NCI-H1436 treated with DMSO at 0.1 percent for 48 hours (cell line): ENCODE measurements around the gene CTNNA2.

Experiments used
- DNase-seq: peaks from one replicate; lab custom pipeline; 2025; lab: John Stamatoyannopoulos, UW

The CTNNA2 gene

DNA sequence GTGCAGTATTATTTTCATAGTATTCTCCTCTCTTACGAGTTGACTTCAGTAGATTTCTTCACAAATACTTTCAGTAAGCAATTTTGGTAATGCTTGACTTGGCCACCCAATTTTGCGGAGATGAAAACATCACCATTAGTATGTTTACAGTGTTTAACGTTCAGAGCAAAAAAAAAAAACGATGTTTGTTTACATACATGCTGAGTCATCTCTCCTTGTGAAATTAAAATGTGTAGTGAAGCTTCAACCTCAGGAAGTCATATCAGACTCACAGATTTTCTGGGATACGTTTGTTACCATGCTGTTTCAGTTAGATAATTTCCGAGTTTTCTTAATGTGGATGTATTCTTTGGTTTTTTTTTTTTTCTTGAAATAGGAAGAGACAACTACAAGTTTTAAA is 100.1 kb downstream of the CTNNA2 start:
- no peak for DNase-seq

DNA sequence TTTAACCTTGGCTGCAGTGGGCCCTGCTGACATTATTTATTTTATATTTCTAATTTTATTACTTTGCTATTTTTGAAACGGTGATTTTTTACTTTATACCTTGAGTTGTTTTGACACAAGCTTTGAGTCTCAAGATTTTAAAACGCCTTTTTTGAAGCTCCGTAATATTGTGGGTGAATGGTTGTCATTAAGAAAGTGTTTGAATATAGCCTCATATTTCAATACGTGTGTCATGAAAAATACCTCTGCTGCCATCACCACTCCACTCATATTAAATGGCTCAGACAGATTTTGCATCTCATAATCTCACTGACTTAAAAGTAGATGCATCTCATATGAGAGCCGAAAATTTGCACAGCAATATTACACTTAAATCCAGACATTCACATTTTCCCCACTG is 106.6 kb downstream of the CTNNA2 start:
- DNase-seq = no peak

DNA sequence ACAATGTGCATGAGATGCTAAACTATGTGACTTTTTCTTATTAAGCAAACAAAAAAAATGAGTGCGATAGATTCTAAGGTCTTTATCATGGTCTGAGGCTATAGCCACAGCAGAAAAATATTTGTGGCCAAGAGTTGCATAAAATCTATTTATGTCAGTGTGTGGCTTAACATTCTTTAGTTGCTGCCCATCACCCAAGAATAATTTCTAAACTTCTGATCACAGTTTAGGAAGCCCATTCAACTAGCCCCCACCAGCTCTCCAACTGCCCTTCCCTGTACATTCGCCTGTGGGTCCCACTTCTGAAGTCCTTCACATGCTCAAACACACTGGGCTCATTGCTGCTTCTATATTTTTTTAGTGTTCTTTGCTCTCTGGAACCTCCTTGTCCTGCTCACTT is 107.1 kb downstream of the CTNNA2 start:
- DNase-seq = no peak

DNA sequence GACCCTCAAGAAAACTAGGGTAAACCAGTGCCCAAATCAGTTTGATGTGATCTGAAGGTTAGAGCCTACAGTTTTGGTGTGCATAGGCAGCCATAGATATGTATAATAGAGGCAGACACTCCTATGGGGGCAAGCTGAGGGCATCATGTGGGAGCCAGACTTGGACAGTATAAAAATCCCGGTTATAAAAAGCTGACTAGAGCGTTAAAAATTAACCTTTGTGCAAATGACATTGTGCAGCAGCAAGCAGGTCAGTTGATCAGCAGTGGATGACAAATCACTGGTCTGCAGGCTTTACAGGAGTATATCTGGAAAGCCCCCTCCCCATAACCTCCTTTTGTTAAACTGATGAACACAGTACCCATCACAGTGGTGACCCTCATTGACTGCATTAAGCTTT is 107.8 kb downstream of the CTNNA2 start:
- DNase-seq = no peak

DNA sequence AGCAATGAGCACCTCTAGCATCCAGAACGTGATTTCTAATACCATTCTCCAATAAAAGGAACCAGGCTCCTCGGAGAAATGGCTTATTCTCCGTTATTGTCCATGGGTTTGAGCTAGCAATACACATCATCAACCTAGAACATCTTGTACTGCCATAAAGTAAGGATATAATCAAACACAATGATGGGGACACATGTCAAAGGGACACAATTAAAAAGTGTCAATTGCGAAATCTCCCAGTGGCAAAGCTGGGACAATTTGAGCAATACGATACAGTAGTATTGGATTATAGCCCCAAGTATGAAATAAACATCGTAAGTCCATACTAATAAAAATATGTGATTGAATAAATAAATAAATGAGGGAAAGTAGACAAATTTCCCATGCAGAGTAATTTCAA is 108.4 kb downstream of the CTNNA2 start:
- no peak for DNase-seq

DNA sequence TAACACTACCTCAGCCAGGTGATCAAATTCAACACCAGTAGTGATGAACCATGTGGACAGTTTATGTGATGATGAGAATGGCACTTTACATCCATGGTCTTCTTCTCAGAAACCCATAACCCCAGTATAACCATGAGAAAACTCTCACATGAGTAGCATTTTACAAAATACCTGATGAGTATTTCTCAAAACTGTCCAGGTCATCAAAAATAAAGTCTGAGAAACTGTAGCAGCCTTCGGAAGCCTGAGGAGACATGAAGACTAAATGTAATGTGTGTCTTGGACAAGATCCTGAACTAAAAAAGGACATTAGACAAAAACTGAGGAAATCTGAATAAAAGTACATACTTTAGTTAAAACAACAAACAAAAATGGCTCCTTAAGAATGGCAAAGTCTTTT is 108.9 kb downstream of the CTNNA2 start:
- no peak for DNase-seq

DNA sequence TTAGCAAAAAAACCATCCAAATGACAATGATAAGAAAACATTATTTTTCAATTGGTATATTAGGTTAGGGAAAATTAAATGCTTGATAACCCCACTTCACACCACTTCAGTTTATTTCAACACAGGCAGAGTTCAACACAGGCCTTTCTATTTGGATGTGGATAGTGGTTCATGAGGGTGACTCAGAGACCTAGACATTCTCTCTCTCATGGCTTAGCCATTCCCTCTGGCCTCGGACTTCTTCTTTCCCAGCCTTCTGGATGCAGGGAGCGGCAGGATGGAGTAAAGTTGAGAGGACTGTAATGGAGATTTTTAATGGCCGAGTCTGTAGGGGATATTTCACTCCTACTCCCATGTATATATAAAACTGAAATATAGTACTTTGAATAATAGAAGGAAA is 109.7 kb downstream of the CTNNA2 start:
- DNase-seq = no peak

DNA sequence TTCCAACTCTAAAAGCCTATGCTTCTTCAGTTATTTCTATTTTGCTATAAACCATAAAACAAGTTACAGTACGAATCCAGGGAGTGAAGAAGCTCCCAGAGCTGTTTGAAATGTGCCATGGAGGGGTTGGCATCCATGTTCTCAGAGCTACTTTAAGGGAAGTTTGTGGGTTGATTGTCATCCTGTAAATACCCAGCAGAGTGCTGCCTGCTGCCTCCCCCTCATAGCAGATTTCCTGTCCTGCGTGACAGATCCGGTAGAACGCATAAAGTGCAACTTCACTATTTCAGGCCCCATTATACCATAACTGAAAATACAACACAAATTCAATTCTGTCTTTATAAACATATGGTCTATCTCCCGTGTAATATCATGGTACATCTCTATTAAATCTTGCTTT is 114.4 kb downstream of the CTNNA2 start:
- no peak for DNase-seq

DNA sequence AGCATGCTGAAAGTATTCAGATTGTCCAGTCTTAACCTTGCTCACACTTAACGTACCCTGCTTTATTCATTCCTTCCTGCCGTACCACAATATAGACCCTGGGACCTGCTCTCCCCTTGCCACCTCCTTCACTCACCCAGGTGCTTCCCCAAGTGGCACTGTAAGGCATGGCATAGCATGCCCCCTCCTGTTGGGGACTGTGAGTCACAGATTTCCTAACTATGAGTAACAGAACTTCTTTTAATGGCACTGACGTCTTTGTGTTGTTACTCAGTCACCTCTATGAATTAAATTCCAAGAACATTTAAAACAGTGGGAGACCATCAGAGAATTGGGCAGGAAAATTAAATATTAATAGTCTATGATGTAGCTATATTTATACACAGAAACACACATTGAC is 117.2 kb downstream of the CTNNA2 start:
- no peak for DNase-seq

DNA sequence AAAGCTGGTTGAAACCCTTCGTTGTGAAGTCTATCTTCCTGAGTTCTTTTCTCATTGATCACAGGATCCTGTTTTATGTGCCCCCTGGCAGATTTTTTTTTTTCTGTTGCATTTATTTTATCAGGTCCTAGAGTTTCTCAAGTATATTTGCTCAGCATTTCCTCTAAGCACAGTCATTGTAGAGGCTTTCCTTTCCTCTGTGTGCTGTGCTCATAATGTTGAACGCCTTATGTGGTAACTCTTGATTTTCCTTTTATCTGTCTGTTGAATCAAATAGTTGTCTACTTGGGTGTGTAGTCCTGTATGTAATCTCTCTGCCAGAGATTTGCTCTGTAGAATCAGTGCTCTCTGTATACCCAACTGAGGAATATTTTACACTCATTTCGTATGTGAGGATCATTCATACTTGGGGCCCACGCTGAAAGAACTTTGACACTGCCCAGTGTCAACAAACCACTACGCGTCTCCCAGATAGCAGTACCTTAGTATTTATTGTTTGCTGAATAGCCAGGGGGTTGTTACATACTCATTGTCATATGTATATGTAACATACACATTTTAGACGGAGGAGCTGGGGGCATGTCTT is 118.2 kb downstream of the CTNNA2 start:
- no peak for DNase-seq

DNA sequence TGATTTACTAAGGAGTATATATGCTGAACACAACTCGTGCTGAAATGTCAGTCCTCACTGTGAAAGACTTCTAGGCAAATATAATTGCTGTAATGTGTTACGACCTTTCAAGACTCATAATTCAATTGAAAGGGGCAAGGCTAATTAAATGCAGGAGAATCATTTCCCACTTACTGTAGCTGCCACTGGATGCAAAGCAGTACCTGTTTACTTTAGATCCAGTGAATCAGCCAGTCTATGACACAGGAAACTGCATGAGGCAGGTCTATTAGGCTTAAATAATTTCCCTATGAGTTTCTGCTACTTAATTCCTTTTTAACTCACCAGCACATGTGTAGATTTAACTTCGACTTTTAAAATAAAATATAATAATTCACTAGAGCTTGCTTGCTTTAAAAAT is 125.6 kb downstream of the CTNNA2 start:
- DNase-seq = no peak

DNA sequence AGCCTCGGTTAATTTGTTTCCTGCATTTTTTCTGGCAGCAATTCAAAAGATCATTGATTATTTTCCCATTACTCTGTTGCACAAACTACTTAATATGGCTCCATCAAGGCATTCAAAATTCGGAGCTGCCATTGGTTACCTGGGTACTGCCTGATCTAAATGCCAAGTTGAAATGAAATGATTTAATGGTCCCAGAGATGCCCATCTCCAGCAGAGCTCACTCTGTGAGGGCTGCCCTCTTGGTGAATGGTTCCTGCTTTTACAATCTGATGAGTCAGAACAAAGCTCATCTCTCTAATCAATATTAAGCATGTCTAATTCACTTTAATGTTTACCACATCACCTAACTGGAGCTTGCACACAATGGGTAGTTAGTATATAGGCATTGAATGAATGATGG is 126.1 kb downstream of the CTNNA2 start:
- DNase-seq = no peak

DNA sequence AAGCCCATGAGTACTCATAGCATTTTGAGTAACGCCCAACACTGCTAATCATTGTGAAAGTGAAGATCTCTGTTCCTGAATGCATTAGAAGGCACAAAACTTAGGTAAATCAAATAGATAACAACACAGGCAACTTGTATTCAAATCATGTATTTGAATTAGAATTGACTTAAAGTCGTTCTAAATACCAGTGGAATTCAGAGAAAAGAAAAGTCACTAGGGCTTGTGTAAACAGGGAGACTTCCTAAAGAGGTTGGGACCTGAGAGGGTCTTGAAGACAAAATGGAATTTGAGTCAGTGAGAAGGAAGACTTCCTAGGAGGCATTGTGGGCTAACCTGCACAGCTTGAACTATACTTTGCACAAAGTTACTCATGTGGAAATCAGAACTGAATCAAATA is 127.2 kb downstream of the CTNNA2 start:
- DNase-seq = no peak

DNA sequence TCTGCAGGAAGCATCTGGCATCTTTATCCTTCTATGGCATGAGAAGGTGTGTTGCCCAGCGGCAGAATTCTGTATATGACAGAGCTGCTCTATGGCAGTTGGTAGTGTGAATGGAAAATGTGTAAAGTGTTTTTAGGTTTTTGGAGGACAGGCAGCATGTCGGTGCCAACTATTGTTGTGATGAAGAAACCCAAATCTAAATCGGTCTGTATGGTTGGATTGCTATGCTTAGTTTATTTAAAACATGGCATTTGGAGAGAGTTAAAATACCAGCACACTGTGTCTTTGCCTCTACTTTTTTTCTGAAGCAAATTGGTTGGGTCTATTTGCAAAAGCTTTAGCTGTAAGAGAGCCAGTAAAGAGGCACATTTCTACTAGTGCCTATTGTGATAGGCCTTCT is 136.7 kb downstream of the CTNNA2 start:
- no peak for DNase-seq

DNA sequence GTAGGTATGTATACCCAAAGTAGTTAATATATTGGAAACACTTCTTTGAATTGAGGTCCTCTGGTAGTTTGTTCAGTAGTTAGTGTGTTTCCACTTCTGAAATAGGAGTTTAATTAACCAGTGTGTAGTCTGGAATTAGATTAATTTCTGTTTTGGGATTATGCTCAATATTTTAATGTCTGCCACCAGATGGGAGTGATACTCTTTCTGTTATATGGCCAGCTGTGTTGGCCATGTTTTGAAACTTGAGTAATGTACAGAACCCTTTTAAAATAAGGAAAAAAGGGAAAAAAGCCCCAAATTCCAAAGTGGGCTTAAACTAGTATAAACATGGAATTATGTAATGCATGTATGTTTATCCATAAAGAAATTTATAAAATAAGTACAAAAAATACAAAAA is 147.7 kb downstream of the CTNNA2 start:
- no peak for DNase-seq

DNA sequence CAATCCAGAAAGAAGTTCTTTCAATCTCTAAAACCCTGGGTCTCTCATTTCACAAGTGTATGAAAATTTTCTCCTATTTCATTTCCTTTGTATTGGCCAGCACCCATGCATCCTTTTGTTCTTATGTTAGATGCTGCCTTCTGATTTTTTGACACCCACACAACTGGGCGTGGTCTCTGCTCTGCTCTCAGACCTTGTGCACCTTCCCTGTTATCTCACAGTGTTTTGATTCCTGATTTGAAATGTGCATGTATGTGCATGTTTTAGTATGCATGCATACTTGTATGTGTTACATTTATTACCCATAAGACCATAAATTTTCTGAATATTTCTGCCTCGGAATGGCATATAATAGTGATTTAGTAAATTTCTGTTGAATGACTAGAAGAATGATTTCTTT is 152.2 kb downstream of the CTNNA2 start:
- no peak for DNase-seq

DNA sequence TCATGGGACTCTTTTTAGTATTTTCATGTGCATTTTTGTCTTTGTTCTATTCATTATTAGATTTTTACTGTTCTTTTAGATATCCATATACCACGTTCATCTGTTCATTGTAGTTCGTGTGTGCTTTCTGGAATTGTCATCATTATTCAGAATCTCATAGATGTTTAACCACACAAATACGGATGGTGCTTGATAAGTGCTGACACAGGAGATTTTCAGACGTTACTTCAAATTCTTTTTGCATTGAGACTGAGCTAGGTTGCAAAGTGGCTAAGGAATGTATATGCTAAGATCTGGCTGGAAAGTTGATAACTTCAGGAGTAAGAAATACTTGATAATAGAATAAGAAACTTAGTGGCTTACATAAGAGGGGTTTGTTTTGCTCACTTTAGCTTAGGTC is 153.6 kb downstream of the CTNNA2 start:
- no peak for DNase-seq

DNA sequence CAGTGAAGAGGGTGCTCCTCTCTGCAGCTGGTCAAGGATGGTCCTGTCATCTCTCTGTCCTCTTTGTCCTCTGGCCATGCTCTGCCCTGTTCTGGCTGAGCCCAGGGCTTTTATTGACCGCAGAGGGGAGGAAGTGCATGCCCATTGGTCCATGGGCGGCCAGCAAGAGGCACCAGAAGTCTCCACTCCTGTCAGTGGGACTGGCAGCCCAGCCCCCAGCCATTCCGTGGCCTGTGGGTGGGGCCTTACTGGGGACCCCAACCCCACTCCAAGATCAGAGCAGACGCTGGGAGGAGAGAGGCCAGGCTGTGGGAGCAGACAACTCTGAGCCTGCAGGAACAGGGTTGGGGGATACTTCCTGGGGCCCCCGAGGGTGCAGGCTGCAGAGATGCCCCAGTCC is 156.9 kb downstream of the CTNNA2 start:
- no peak for DNase-seq

DNA sequence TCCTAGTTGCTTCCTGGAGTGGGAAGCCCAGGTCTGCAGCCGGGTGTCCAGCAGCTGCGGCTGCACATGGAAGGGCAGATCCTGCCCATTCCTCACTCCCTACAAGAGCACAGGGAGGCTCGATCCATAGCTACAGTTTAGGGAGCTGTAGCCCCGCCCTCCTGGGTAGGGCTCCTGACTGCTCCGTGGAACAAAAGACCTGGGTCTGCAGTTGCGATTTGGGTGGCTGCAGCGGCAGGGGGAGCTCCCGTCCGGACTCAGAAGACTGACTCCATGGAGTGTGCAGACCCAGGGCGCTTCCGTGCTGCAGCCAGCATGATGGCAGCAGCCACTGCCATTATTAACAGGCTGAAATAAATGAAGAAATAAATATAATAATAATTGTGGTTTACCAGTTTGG is 157.3 kb downstream of the CTNNA2 start:
- no peak for DNase-seq

DNA sequence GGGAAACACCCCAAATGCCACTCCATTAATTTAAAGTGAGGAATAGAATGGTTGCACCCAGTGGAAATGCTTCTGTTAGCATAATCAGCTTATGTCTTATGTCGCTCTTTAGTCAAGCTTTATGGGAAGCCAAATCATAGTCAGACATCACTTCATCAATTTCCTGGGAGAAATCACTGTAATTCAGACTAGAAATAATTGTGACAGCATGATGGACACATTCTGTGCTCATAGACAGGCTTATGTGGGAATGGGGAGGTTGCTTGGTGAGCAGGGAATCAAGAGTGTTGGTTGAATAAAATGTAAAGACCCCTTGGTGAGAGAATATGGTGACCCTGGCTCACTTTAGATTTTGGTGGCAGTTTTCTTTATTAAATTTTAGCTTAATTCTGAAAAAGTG is 174.0 kb downstream of the CTNNA2 start:
- no peak for DNase-seq

DNA sequence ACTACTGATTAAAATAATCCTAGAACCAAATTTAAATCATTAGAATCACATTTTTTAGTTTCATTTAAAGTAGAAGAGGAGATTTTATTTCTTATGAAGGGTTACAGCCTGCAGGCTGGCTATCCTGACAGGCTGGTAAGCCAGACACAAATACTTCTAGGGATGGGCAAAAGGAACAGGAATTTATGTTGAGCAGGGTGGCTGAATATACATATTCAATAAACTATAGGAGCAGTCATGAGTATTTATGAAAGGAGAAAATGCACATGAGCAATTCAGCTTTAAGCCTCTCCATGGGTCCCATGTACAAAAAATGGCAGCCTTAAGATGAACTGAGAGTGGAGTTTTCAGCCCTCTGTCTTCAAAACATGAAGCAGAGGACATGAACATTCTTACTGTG is 182.4 kb downstream of the CTNNA2 start:
- DNase-seq = no peak

DNA sequence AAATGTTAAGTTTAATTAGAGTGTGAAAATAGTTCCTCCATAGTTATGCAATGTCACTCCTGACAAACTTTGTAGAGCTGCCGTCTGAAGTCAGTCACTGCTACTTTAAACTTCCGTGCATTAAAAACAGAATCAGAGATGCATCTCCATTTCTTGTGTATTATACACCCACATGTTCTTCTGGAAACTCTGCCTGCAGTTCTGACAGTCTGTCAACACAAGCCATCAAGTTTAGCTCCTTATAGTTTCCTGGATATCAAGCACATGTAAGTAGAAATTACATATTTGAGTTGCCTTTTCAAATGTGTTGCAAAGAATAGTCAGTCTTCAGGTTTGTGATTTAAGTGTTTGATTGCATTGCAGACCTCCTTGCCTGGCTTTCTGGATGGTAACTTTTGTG is 184.3 kb downstream of the CTNNA2 start:
- DNase-seq = no peak

DNA sequence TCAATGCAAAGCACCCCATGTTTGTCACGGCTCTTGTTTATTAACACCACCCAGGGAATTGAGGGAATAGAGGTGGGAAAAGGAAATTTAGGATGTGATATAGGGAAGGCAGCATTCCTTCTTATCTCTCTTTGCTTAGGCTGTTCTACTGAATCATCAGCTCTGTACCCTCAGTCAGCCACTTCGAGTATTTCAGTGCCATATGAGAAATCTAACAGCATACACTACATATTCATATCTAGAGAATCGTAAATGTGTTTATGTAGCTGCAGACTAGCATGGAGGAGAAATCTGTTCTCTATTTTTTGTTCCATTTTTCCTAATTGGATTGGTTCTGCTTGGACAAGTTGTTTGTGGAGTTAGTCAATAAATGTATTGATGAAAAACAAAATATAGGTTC is 187.8 kb downstream of the CTNNA2 start:
- no peak for DNase-seq

DNA sequence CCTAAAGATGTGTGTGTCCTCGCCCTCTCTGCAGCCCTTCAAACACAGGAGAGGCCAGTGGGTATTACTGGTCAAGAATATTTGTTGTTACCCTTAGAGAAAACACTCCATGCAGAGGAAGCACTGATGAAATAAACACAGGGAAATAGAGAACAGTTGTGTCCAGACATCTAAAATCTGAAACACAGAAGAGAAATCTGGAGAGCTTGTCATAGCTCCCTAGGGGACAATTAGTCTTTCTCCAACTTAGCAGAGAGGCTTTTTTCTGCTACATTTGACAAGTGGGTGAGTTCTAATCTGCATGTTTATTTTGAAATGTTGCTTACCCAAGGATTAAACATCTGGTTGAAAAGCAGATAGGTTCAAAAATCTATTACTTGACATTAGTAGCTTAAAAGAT is 190.1 kb downstream of the CTNNA2 start:
- DNase-seq = no peak

DNA sequence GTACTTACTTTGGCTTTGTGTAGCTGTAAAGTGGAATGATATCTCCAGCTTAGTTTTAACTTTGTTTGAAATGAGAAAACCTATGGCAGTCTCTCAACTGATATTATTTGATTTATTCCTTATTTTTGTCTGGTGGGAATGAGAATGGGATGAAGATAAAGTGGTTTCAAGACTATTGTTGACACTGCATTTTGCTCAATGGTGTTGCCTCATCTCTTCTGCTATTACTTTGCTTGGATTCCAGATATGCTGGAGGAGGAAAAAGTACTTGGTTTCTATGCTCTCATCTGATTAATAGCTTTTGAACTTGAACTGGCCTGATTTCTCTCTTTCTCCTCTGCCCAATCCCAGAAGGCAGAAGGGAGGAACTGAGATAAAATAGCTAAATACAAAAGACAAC is 198.2 kb downstream of the CTNNA2 start:
- DNase-seq = no peak
